ENCODE data around the gene PRSS48.
"Not testable (repeated sequence)": the region's sequence is repeated elsewhere in the genome, so short reads cannot be mapped to it uniquely, and the experiment has no call there.

The PRSS48 gene

GRCh38 chr4:151233600-151233999, 43.4 kb upstream of the PRSS48 start:
- peaks cover 3% of the 10 kb centered on the region; the same call in 1 of the 2 replicates for H3K36me3 ChIP-seq
- H3K4me3 ChIP-seq (ENCODE audit: low read depth, low read length) = no peak overlapping the region
- H3K27me3 ChIP-seq (ENCODE audit: insufficient read depth, low read depth, severe bottlenecking) = no peaks in the 10 kb centered on the region
- no peak for TF ChIP-seq CTCF (IDR thresholded peaks at IDR 0.05; ENCODE audit: low read depth, low read length)
- peak overlapping the region; percentile 56 for H3K27ac ChIP-seq
- peak; percentile 55 for DNase-seq
- H3K9me3 ChIP-seq (ENCODE audit: severe bottlenecking) = no peaks in the 10 kb centered on the region

GRCh38 chr4:151235373-151235772, 41.6 kb upstream of the PRSS48 start:
- H3K4me3 ChIP-seq (ENCODE audit: low read depth, low read length); DNase-seq; H3K9me3 ChIP-seq (ENCODE audit: severe bottlenecking); H3K27ac ChIP-seq; H3K27me3 ChIP-seq (ENCODE audit: insufficient read depth, low read depth, severe bottlenecking); H3K36me3 ChIP-seq: not testable (repeated sequence)

GRCh38 chr4:151236036-151236435, 40.9 kb upstream of the PRSS48 start:
- no peak for DNase-seq
- no peaks in the 10 kb centered on the region for H3K9me3 ChIP-seq (ENCODE audit: severe bottlenecking)
- H3K36me3 ChIP-seq = peaks cover 3% of the 10 kb centered on the region; the same call in 1 of the 2 replicates
- H3K4me3 ChIP-seq (ENCODE audit: low read depth, low read length) = no peak overlapping the region
- H3K27me3 ChIP-seq (ENCODE audit: insufficient read depth, low read depth, severe bottlenecking) = no peaks in the 10 kb centered on the region
- no peak overlapping the region for H3K27ac ChIP-seq
- TF ChIP-seq CTCF (IDR thresholded peaks at IDR 0.05; ENCODE audit: low read depth, low read length) = no peak

- no peak overlapping the region for H3K4me3 ChIP-seq (ENCODE audit: low read depth, low read length)
- DNase-seq = no peak
Measured at GRCh38 chr4:151238477-151238876, 38.5 kb upstream of the PRSS48 start.

GRCh38 chr4:151239608-151240007, 37.4 kb upstream of the PRSS48 start:
- Histone ChIP-seq H3K4me3 (ENCODE audit: low read depth, low read length) (no peak overlapping the region), H3K27ac (peak overlapping the region; percentile 3), H3K9me3 (ENCODE audit: severe bottlenecking) (no peaks in the 10 kb centered on the region), H3K27me3 (ENCODE audit: insufficient read depth, low read depth, severe bottlenecking) (no peaks in the 10 kb centered on the region), H3K36me3 (peaks cover 3% of the 10 kb centered on the region; the same call in 1 of the 2 replicates)
- TF ChIP-seq CTCF (IDR thresholded peaks at IDR 0.05; ENCODE audit: low read depth, low read length) = no peak
- DNase-seq = no peak

More at GRCh38 chr4:151238477-151238876, 38.5 kb upstream of the PRSS48 start:
- no peaks in the 10 kb centered on the region for H3K9me3 ChIP-seq (ENCODE audit: severe bottlenecking)
- H3K27me3 ChIP-seq (ENCODE audit: insufficient read depth, low read depth, severe bottlenecking) = no peaks in the 10 kb centered on the region
- peak overlapping the region; percentile 3 for H3K27ac ChIP-seq
- TF ChIP-seq CTCF (IDR thresholded peaks at IDR 0.05; ENCODE audit: low read depth, low read length) = no peak
- peaks cover 3% of the 10 kb centered on the region; the same call in 1 of the 2 replicates for H3K36me3 ChIP-seq

GRCh38 chr4:151242305-151242704, 34.7 kb upstream of the PRSS48 start:
- Histone ChIP-seq H3K4me3 (ENCODE audit: low read depth, low read length) (no peak overlapping the region), H3K27ac (no peak overlapping the region), H3K36me3 (no peaks in the 10 kb centered on the region), H3K9me3 (ENCODE audit: severe bottlenecking) (no peaks in the 10 kb centered on the region), H3K27me3 (ENCODE audit: insufficient read depth, low read depth, severe bottlenecking) (no peaks in the 10 kb centered on the region)
- DNase-seq = no peak
- no peak for TF ChIP-seq CTCF (IDR thresholded peaks at IDR 0.05; ENCODE audit: low read depth, low read length)
